ENCODE data around the gene CCDC91. TPM values are rescaled to one million over a fixed set of nuclear protein-coding genes. Genes with fewer than 3 reads are reported as not detected.

Gene CCDC91
- total RNA-seq, 6 experiments from 2014 or later, result 10.0 to 21.5 (median 13.9) TPM

- no peak for ATAC-seq
- WGBS (ENCODE audit: insufficient coverage, low coverage, low lambda C conversion rate, missing lambda C conversion rate), result 88% methylated on average over 6 of the region's 6 CpGs
- TF ChIP-seq POLR2A (IDR thresholded peaks at IDR 0.05), result no peak
- no peak for TF ChIP-seq CTCF (IDR thresholded peaks at IDR 0.05)
- no peak overlapping the region for H3K4me3 ChIP-seq
- DNase-seq, result no peak
- no peaks in the 10 kb centered on the region for H3K9me3 ChIP-seq
- intact Hi-C loops (cut with DNase I), result no loop called here
- peaks cover 0 to 7% (median 3%) of the 10 kb centered on the region in 4 donors for H3K4me1 ChIP-seq
- H3K27ac ChIP-seq, result no peak overlapping the region
- H3K36me3 ChIP-seq, result no peaks in the 10 kb centered on the region
- no peaks in the 10 kb centered on the region for H3K27me3 ChIP-seq
Measured at GRCh38 chr12:28512406-28512805, 322.1 kb downstream of the CCDC91 start.

- no peak for ATAC-seq
- WGBS (ENCODE audit: insufficient coverage, low coverage, low lambda C conversion rate, missing lambda C conversion rate), result 88% methylated on average over 1 of the region's 1 CpG
Measured at GRCh38 chr12:28512876-28513275, 322.6 kb downstream of the CCDC91 start.

GRCh38 chr12:28513983-28514382 is 323.7 kb downstream of the CCDC91 start:
- no peaks in the 10 kb centered on the region for H3K36me3 ChIP-seq
- no peak overlapping the region for H3K4me3 ChIP-seq
- no peak overlapping the region for H3K27ac ChIP-seq
- no peaks in the 10 kb centered on the region for H3K27me3 ChIP-seq
- H3K9me3 ChIP-seq, result no peaks in the 10 kb centered on the region
- ATAC-seq (no peak), DNase-seq (no peak)
- WGBS (ENCODE audit: insufficient coverage, low coverage, low lambda C conversion rate, missing lambda C conversion rate), result 92% methylated on average over 1 of the region's 1 CpG
- TF ChIP-seq POLR2A (IDR thresholded peaks at IDR 0.05) (no peak), CTCF (IDR thresholded peaks at IDR 0.05) (no peak)
- intact Hi-C loops (cut with DNase I), result no loop called here
- H3K4me1 ChIP-seq, result peaks cover 0 to 7% (median 3%) of the 10 kb centered on the region in 4 donors

More at GRCh38 chr12:28512876-28513275, 322.6 kb downstream of the CCDC91 start:
- no peak for TF ChIP-seq CTCF (IDR thresholded peaks at IDR 0.05)
- TF ChIP-seq POLR2A (IDR thresholded peaks at IDR 0.05), result no peak
- no peaks in the 10 kb centered on the region for H3K9me3 ChIP-seq
- H3K4me3 ChIP-seq, result no peak overlapping the region
- H3K27ac ChIP-seq, result no peak overlapping the region
- intact Hi-C loops (cut with DNase I), result no loop called here
- H3K27me3 ChIP-seq, result no peaks in the 10 kb centered on the region
- peaks cover 0 to 7% (median 3%) of the 10 kb centered on the region in 4 donors for H3K4me1 ChIP-seq
- no peaks in the 10 kb centered on the region for H3K36me3 ChIP-seq
- no peak for DNase-seq

GRCh38 chr12:28517101-28517500 is 326.8 kb downstream of the CCDC91 start:
- H3K27me3 ChIP-seq, result no peaks in the 10 kb centered on the region
- DNase-seq (no peak), ATAC-seq (no peak)
- H3K27ac ChIP-seq, result no peak overlapping the region
- H3K36me3 ChIP-seq, result no peaks in the 10 kb centered on the region
- intact Hi-C loops (cut with DNase I), result no loop called here
- WGBS (ENCODE audit: insufficient coverage, low coverage, low lambda C conversion rate, missing lambda C conversion rate), result 70% methylated on average over 1 of the region's 1 CpG
- TF ChIP-seq POLR2A (IDR thresholded peaks at IDR 0.05) (no peak), CTCF (IDR thresholded peaks at IDR 0.05) (no peak)
- no peak overlapping the region for H3K4me3 ChIP-seq
- peaks cover 0 to 7% (median 3%) of the 10 kb centered on the region in 4 donors for H3K4me1 ChIP-seq
- H3K9me3 ChIP-seq, result no peaks in the 10 kb centered on the region
